ENCODE data around the gene PTPRN2.

Gene PTPRN2

DNA sequence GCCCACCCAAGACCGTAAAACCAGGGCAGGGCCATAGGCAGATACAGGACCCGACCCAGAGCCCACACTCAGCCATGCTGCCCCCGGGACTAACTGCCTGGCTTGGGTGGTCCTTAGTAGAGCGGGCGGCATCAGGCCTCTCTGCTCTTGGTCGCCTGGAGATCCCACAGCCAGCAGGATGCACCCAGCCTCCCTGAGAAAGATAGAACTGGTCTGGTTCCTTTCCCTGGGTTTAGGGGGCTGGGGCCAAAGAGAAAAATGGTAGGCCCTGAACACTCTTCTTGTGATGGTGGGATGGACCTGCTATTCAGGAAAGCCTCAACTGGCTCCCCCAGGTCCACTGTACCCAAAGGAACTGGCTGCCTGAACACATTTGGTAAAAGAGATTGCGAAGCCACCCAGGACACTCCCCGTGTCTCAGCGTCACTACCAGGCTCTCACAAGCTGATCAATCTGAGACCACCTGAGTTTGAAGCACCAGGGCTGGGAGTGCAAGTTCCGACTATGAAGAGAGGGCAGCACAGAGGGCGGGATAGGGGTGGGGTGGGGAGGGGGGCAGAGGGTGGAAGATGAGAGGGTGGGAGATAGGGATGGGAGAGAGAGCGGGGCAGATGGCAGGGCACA is 659.3 kb downstream of the PTPRN2 start:
- TF ChIP-seq TARDBP (IDR thresholded peaks at IDR 0.05) (no peak), LEF1 (IDR thresholded peaks at IDR 0.05; ENCODE audit: borderline replicate concordance) (no peak), ELF4 (IDR thresholded peaks at IDR 0.05) (no peak), SP1 (IDR thresholded peaks at IDR 0.05) (no peak), ZNF384 (IDR thresholded peaks at IDR 0.05) (no peak), BHLHE40 (IDR thresholded peaks at IDR 0.05; ENCODE audit: borderline replicate concordance) (no peak), ARNT (IDR thresholded peaks at IDR 0.05) (no peak), L3MBTL2 (conservative IDR thresholded peaks at IDR 0.05) (no peak)
- TF ChIP-seq, protein P1, sequence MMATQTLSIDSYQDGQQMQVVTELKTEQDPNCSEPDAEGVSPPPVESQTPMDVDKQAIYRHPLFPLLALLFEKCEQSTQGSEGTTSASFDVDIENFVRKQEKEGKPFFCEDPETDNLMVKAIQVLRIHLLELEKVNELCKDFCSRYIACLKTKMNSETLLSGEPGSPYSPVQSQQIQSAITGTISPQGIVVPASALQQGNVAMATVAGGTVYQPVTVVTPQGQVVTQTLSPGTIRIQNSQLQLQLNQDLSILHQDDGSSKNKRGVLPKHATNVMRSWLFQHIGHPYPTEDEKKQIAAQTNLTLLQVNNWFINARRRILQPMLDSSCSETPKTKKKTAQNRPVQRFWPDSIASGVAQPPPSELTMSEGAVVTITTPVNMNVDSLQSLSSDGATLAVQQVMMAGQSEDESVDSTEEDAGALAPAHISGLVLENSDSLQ (IDR thresholded peaks at IDR 0.05): no peak
- POLR2A ChIA-PET: no interaction called here
- DNase-seq (ENCODE audit: extremely low spot score): no peak

DNA sequence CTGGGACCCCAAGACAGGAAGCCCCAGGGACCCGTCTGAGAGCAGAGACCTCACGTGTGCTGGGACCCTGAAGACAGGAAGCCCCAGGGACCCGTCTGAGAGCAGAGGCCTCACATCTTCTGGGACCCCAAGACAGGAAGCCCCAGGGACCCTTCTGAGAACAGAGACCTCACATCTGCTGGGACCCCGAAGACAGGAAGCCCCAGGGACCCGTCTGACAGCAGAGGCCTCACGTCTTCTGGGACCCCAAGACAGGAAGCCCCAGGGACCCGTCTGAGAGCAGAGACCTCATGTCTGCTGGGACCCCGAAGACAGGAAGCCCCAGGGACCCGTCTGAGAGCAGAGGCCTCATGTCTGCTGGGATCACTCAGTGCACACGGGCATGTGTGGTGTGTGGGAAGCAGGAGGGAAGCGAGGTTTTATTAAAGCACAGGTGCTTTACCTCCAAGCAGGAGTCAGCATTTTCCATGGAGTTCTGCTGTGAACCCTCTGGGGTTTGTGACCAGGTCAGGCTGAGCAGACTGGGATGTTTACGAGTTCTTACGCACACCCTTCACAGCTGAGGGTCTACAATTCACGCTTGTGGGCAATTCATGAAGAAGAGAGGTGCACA is 660.2 kb downstream of the PTPRN2 start:
- POLR2A ChIA-PET: no interaction called here
- CTCF ChIA-PET: no interaction called here
- DNase-seq (ENCODE audit: extremely low spot score): no peak
- TF ChIP-seq, protein P1 (IDR thresholded peaks at IDR 0.05): no peak
- TF ChIP-seq SUZ12 (IDR thresholded peaks at IDR 0.05): no peak
- TF ChIP-seq BHLHE40 (IDR thresholded peaks at IDR 0.05; ENCODE audit: borderline replicate concordance): no peak
- TF ChIP-seq ZNF384 (IDR thresholded peaks at IDR 0.05): no peak
- TF ChIP-seq ARNT (IDR thresholded peaks at IDR 0.05): no peak
- no peak for TF ChIP-seq NFRKB (IDR thresholded peaks at IDR 0.05)
- no peak for TF ChIP-seq L3MBTL2 (conservative IDR thresholded peaks at IDR 0.05)
- TF ChIP-seq SP1 (IDR thresholded peaks at IDR 0.05): no peak
- no peak for TF ChIP-seq FOXA1 (IDR thresholded peaks at IDR 0.05)
- no peak for TF ChIP-seq TARDBP (IDR thresholded peaks at IDR 0.05)
- TF ChIP-seq FOXM1 (IDR thresholded peaks at IDR 0.05; ENCODE audit: borderline replicate concordance): no peak

More for the DNA sequence above, 659.3 kb downstream of the PTPRN2 start:
- CTCF ChIA-PET: no interaction called here

DNA sequence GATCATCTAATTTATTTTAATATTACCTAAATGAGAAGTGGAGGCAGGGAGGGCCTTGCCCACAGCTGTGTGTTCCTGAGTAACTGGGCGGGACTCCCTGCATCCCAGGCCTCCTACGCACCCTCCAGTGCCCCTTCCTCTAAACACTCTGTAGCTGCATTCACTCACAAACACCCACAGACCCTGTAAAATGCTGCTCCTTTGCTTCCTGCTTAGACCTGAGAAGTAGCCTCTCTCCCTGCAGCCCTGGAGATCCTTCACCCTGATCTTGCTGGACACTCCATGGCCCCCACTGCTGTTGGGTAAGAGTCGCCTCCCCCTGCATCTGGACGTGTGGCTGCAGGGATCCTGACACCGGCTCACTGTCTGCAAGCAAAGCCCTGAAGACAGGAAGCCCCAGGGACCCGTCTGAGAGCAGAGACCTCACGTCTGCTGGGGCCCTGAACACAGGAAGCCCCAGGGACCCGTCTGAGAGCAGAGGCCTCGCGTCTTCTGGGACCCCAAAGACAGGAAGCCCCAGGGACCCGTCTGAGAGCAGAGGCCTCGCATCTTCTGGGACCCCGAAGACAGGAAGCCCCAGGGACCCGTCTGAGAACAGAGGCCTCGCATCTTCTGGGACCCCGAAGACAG is 661.0 kb downstream of the PTPRN2 start:
- ChIA-PET POLR2A (no interaction called here), CTCF (no interaction called here)
- no peak for TF ChIP-seq CTBP1 (IDR thresholded peaks at IDR 0.05; ENCODE audit: borderline replicate concordance)
- TF ChIP-seq LEF1 (IDR thresholded peaks at IDR 0.05; ENCODE audit: borderline replicate concordance): no peak
- no peak for TF ChIP-seq ELF4 (IDR thresholded peaks at IDR 0.05)
- TF ChIP-seq SP1 (IDR thresholded peaks at IDR 0.05): no peak
- no peak for TF ChIP-seq ZNF384 (IDR thresholded peaks at IDR 0.05)
- TF ChIP-seq FOXM1 (IDR thresholded peaks at IDR 0.05; ENCODE audit: borderline replicate concordance): no peak
- no peak for TF ChIP-seq BHLHE40 (IDR thresholded peaks at IDR 0.05; ENCODE audit: borderline replicate concordance)
- TF ChIP-seq L3MBTL2 (conservative IDR thresholded peaks at IDR 0.05): no peak
- TF ChIP-seq SUZ12 (IDR thresholded peaks at IDR 0.05): no peak
- TF ChIP-seq, protein P1 (IDR thresholded peaks at IDR 0.05): no peak
- no peak for TF ChIP-seq FOXK2 (IDR thresholded peaks at IDR 0.05)
- TF ChIP-seq TARDBP (IDR thresholded peaks at IDR 0.05): no peak
- TF ChIP-seq FOXA1 (IDR thresholded peaks at IDR 0.05): no peak
- no peak for TF ChIP-seq ARNT (IDR thresholded peaks at IDR 0.05)
- no peak for TF ChIP-seq HDGF (IDR thresholded peaks at IDR 0.05; ENCODE audit: borderline replicate concordance)
- no peak for TF ChIP-seq NFRKB (IDR thresholded peaks at IDR 0.05)
- DNase-seq (ENCODE audit: extremely low spot score): no peak

DNA sequence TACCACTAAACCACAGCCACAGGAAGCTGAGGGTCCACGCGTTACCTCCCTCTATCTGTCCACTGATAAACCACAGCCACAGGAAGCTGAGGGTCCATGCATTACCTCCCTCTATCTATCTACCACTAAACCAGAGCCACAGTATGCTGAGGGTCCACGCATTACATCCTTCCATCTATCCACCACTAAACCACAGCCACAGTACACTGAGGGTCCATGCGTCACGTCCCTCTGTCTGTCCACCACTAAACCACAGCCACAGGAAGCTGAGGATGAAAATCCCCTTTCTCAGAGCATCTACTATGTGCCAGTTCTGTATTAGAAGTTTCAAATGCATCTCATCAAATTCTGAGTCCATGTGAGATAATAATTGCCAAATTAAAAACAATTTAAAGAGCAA is 661.5 kb downstream of the PTPRN2 start:
- CTCF ChIA-PET: no interaction called here
- TF ChIP-seq CTBP1 (IDR thresholded peaks at IDR 0.05; ENCODE audit: borderline replicate concordance): no peak
- DNase-seq (ENCODE audit: extremely low spot score): no peak
- POLR2A ChIA-PET: no interaction called here

DNA sequence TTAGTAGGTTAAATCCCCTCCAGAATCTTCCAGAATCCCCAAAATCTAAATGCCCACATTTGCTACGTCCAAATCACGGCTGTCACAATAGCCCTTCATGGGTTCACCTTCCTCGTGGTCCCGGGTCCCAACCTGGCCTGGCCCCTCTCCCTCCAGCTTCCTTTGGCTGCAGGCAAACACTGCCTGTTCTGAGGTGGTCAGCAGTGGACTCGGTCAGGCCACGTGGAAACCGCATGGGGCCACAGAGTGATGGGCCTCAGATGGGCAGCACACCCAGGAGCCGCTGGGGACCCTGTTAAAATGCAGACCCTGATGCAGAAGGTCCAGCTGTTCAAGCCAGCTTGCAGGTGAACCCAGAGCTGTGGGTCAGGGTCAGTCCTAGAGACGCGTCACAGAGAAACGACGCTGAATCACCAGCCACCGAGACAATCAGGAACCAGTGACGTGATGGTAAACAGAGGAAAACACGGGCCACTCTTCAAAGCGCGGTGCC is 662.2 kb downstream of the PTPRN2 start:
- ChIA-PET POLR2A (no interaction called here), CTCF (no interaction called here)
- TF ChIP-seq SP1 (IDR thresholded peaks at IDR 0.05): no peak
- no peak for TF ChIP-seq L3MBTL2 (conservative IDR thresholded peaks at IDR 0.05)
- no peak for TF ChIP-seq BHLHE40 (IDR thresholded peaks at IDR 0.05; ENCODE audit: borderline replicate concordance)
- DNase-seq (ENCODE audit: extremely low spot score): no peak

DNA sequence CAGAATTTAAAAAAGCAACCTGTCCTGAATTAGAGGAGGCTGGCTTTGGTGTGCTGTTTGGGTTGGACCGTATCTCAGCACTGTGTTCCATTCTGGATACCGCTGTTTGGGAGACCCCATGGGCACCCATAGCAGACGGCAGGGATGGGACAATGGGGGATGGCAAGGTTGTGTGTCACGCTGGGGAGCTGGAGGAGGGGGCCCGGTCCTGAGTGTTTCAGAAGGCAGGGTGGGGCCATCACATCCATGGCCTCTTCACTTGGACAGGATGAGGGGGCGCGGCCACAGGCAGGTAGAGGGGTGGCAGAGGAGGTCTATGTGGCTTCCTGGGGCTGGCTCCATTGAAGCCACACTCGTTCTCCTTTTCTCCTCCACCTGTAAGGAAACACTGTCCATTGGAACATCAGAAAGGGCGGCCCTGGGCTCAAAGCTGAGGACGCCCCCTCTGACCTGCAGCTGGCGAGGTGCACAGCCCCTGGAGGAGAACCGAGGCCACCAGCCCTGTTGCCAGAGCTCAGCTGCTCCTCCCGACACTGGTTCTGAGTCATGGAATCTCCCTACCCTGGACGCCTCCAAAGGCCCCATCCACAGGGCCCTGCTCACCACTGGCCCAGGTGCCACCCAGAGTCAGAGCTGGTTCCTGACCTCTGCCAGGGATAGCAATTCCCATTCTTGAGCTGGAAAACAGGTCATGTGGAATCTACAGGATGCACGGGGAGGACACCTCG is 663.6 kb downstream of the PTPRN2 start:
- CTCF ChIA-PET: no interaction called here
- TF ChIP-seq NFRKB (IDR thresholded peaks at IDR 0.05) (no peak), HDGF (IDR thresholded peaks at IDR 0.05; ENCODE audit: borderline replicate concordance) (no peak), LEF1 (IDR thresholded peaks at IDR 0.05; ENCODE audit: borderline replicate concordance) (no peak), TARDBP (IDR thresholded peaks at IDR 0.05) (no peak), ARNT (IDR thresholded peaks at IDR 0.05) (no peak), L3MBTL2 (conservative IDR thresholded peaks at IDR 0.05) (no peak), CTBP1 (IDR thresholded peaks at IDR 0.05; ENCODE audit: borderline replicate concordance) (no peak), ZNF384 (IDR thresholded peaks at IDR 0.05) (no peak), FOXK2 (IDR thresholded peaks at IDR 0.05) (no peak), ELF4 (IDR thresholded peaks at IDR 0.05) (no peak), FOXM1 (IDR thresholded peaks at IDR 0.05; ENCODE audit: borderline replicate concordance) (no peak)
- TF ChIP-seq, protein P1 (IDR thresholded peaks at IDR 0.05): no peak
- DNase-seq (ENCODE audit: extremely low spot score): no peak
- POLR2A ChIA-PET: no interaction called here
